OCI-LY1 (cell line): Measurements from ENCODE around the gene ELL3.

Source experiments
- H2AFZ ChIP-seq: fragments of 200-600 bp; sonication (generic), shearing (Covaris generic); 2 replicates; pipeline ENCODE4 v1.6.0; 2014; ENCODE audit warnings: antibody characterized with exemption, mild to moderate bottlenecking, low read length
- H3F3A ChIP-seq: fragments of 200-600 bp; sonication (generic), shearing (Covaris generic); 2 replicates; pipeline ENCODE4 v1.6.0; 2014; ENCODE audit warnings: mild to moderate bottlenecking, antibody characterized with exemption, low read length, moderate library complexity; ENCODE audit not compliant: insufficient read depth
- H3K27ac ChIP-seq: fragments of 200-600 bp; sonication (generic); 2 replicates; pipeline ENCODE4 v1.5.1; 2014; ENCODE audit warnings: low read length, mixed run types, mild to moderate bottlenecking, low read depth; ENCODE audit not compliant: poor library complexity, severe bottlenecking
- H3K27me3 ChIP-seq: fragments of 200-600 bp; sonication (generic); 2 replicates; pipeline ENCODE4 v1.6.0; 2014; ENCODE audit warnings: antibody characterized with exemption, mild to moderate bottlenecking, low read length, moderate library complexity; ENCODE audit not compliant: insufficient read depth
- H3K36me3 ChIP-seq: fragments of 200-600 bp; sonication (generic); 2 replicates; pipeline ENCODE4 v1.6.1; 2014; ENCODE audit warnings: mild to moderate bottlenecking, antibody characterized with exemption, low read length, moderate library complexity, mixed read lengths; ENCODE audit not compliant: insufficient read depth
- H3K4me1 ChIP-seq: fragments of 200-600 bp; sonication (generic); 2 replicates; pipeline ENCODE4 v1.5.1; 2014; ENCODE audit warnings: mild to moderate bottlenecking, low read length, moderate library complexity; ENCODE audit not compliant: insufficient read depth, severe bottlenecking
- H3K4me2 ChIP-seq: fragments of 200-600 bp; sonication (generic), shearing (Covaris generic); 2 replicates; pipeline ENCODE4 v1.6.1; 2014; ENCODE audit warnings: low read length
- H3K4me3 ChIP-seq: fragments of 200-600 bp; sonication (generic); 2 replicates; pipeline ENCODE4 v1.5.1; 2014; ENCODE audit warnings: low read length, low read depth, mild to moderate bottlenecking, mixed read lengths; ENCODE audit not compliant: poor library complexity, severe bottlenecking
- H3K79me2 ChIP-seq: fragments of 200-600 bp; shearing (Covaris generic); 2 replicates; pipeline ENCODE4 v1.6.1; 2016; ENCODE audit warnings: mixed run types, low read length, mixed read lengths; ENCODE audit not compliant: insufficient read depth
- H3K9ac ChIP-seq: fragments of 200-600 bp; sonication (generic), shearing (Covaris generic); 2 replicates; pipeline ENCODE4 v1.6.1; 2014; ENCODE audit warnings: mild to moderate bottlenecking, low read length, mixed read lengths
- H3K9me2 ChIP-seq: fragments of 200-600 bp; sonication (generic), shearing (Covaris generic); 2 replicates; pipeline ENCODE4 v1.6.1; 2014; ENCODE audit warnings: low read depth, mild to moderate bottlenecking, low read length, mixed read lengths
- H3K9me3 ChIP-seq: fragments of 200-600 bp; shearing (Covaris generic); 2 replicates; pipeline ENCODE4 v1.6.1; 2014; ENCODE audit warnings: low read length, mixed read lengths
- H4K20me1 ChIP-seq: fragments of 200-600 bp; sonication (generic), shearing (Covaris generic); 2 replicates; pipeline ENCODE4 v1.6.0; 2016; ENCODE audit warnings: mild to moderate bottlenecking, low read length; ENCODE audit not compliant: insufficient read depth
- EZH2 ChIP-seq: fragments of 200-600 bp; sonication (generic), shearing (Covaris generic); IDR thresholded peaks from 2 replicates; pipeline ENCODE4 v1.8.0; 2017; ENCODE audit warnings: borderline replicate concordance, mixed run types, mild to moderate bottlenecking, antibody characterized with exemption, low read length, moderate library complexity, mixed read lengths
- TF ChIP-seq, protein P1 (sequence below): fragments of 200-600 bp; sonication (generic), shearing (Covaris generic); IDR thresholded peaks from 2 replicates; pipeline ENCODE4 v1.5.1; 2017; ENCODE audit warnings: mild to moderate bottlenecking, antibody characterized with exemption, low read length, moderate library complexity, mixed read lengths

The ELL3 gene

DNA sequence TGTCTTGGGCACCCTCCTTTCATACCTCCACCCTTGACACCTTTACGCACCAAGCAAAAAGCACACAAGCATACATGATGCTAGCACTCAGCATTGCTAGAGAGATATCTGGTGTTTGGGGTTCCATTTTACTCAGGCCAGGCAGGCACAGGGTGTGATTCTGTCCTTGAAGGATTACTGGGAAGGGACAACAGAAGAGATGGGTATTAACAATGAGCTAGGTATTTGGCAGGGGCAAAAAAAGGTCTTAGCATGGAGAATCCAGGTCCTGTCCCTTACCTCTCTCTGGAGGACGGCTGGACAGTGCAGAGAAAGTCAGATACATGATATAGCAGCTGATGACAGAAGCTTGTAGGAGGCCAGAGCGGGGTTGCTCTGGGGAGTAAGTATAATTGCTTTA is 19.8 kb upstream of the ELL3 start:
- H3K9me2 ChIP-seq = no peaks in the 10 kb centered on the region
- H3K36me3 ChIP-seq = peaks cover 58% of the 10 kb centered on the region
- H3K4me3 ChIP-seq = no peak overlapping the region
- no peak overlapping the region for H3K4me2 ChIP-seq
- peaks cover 23% of the 10 kb centered on the region for H3K79me2 ChIP-seq
- peaks cover 17% of the 10 kb centered on the region for H3F3A ChIP-seq
- H4K20me1 ChIP-seq = no peaks in the 10 kb centered on the region
- peaks cover 78% of the 10 kb centered on the region for H3K4me1 ChIP-seq
- no peak overlapping the region for H3K9ac ChIP-seq
- no peaks in the 10 kb centered on the region for H3K27me3 ChIP-seq
- H3K9me3 ChIP-seq = no peaks in the 10 kb centered on the region
- H2AFZ ChIP-seq = no peak overlapping the region
- TF ChIP-seq, protein P1, sequence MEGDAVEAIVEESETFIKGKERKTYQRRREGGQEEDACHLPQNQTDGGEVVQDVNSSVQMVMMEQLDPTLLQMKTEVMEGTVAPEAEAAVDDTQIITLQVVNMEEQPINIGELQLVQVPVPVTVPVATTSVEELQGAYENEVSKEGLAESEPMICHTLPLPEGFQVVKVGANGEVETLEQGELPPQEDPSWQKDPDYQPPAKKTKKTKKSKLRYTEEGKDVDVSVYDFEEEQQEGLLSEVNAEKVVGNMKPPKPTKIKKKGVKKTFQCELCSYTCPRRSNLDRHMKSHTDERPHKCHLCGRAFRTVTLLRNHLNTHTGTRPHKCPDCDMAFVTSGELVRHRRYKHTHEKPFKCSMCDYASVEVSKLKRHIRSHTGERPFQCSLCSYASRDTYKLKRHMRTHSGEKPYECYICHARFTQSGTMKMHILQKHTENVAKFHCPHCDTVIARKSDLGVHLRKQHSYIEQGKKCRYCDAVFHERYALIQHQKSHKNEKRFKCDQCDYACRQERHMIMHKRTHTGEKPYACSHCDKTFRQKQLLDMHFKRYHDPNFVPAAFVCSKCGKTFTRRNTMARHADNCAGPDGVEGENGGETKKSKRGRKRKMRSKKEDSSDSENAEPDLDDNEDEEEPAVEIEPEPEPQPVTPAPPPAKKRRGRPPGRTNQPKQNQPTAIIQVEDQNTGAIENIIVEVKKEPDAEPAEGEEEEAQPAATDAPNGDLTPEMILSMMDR = no peak
- TF ChIP-seq EZH2 = no peak
- H3K27ac ChIP-seq = peak overlapping the region; percentile 98

DNA sequence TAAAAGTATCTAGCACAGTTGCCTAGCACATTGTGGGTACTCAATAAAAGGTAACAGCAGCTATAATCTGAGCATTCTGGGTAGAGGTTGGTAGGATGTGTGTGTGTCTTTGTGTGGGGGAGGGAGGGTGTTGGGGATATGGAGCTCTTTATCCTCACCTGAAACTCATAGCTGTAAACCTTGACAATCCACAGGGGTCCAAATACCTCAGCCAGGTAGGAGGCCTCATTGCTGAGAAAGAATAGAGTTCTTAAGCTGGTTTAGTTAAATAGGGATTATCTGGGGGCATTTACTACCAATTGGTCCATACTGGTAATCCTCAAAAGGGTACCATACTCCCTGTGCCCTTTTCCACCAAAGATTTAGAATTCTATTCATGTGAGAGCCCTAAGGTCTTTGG is 19.2 kb upstream of the ELL3 start:
- no peaks in the 10 kb centered on the region for H3K9me2 ChIP-seq
- TF ChIP-seq, protein P1 = no peak
- TF ChIP-seq EZH2 = no peak
- no peaks in the 10 kb centered on the region for H4K20me1 ChIP-seq
- H3K27me3 ChIP-seq = no peaks in the 10 kb centered on the region
- H3K79me2 ChIP-seq = peaks cover 17% of the 10 kb centered on the region
- H3K27ac ChIP-seq = peak overlapping the region; percentile 98
- H3F3A ChIP-seq = peaks cover 17% of the 10 kb centered on the region
- peaks cover 53% of the 10 kb centered on the region for H3K36me3 ChIP-seq
- H3K4me3 ChIP-seq = no peak overlapping the region
- H3K4me2 ChIP-seq = 0 out of 2 replicates have a peak overlapping the region, but pooled peaks have one; percentile 5
- H3K9ac ChIP-seq = no peak overlapping the region
- H3K4me1 ChIP-seq = peaks cover 79% of the 10 kb centered on the region
- no peak overlapping the region for H2AFZ ChIP-seq
- no peaks in the 10 kb centered on the region for H3K9me3 ChIP-seq

DNA sequence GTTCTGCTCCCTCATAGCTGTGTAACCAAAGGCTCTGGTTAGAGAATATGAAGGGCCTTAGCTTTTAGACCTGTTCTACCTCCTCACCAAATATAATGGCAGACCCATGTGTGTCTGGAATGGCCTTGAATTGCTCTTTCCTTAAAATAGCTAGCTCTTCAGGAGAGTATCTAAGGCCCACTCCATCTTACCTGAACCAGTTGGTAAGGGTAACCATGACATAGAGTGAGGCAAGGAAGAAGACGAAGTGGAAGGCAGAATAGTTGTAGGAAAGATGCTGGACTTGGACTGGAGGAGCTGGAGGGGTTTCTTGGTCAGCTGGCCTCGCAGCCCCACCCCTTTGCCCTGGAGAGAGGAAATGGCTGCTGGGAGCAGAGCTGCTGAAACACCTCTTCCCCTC is 18.4 kb upstream of the ELL3 start:
- TF ChIP-seq, protein P1 = no peak
- TF ChIP-seq EZH2 = no peak
- H3K36me3 ChIP-seq = peaks cover 47% of the 10 kb centered on the region
- 0 out of 2 replicates have a peak overlapping the region, but pooled peaks have one; percentile 5 for H3K4me2 ChIP-seq
- peak overlapping the region; percentile 98 for H3K27ac ChIP-seq
- H3K4me3 ChIP-seq = no peak overlapping the region
- no peak overlapping the region for H3K9ac ChIP-seq
- H3F3A ChIP-seq = peaks cover 17% of the 10 kb centered on the region
- no peaks in the 10 kb centered on the region for H3K9me3 ChIP-seq
- peaks cover 12% of the 10 kb centered on the region; the same call in 1 of the 2 replicates for H3K79me2 ChIP-seq
- H4K20me1 ChIP-seq = no peaks in the 10 kb centered on the region
- peaks cover 79% of the 10 kb centered on the region for H3K4me1 ChIP-seq
- no peaks in the 10 kb centered on the region for H3K27me3 ChIP-seq
- H2AFZ ChIP-seq = no peak overlapping the region
- H3K9me2 ChIP-seq = no peaks in the 10 kb centered on the region
